Nephron (organoid): Measurements from ENCODE around the gene CDT1.
A peak's percentile ranks its signal among the peaks of the same experiment; 100 is the strongest.

ENCODE experiments used
- H3K27ac Mint-ChIP-seq, 3 experiments: 2 replicates each; pipeline ENCODE4 v1.8.0; 2020; ENCODE audit warnings: mixed read lengths in 3 of 3, mild to moderate bottlenecking in 2 of 3, moderate library complexity in 1 of 3
- H3K27me3 Mint-ChIP-seq: 2 replicates; pipeline ENCODE4 v1.8.0; 2021; ENCODE audit warnings: low read depth, mild to moderate bottlenecking, moderate library complexity, mixed read lengths
- H3K36me3 Mint-ChIP-seq: 2 replicates; pipeline ENCODE4 v1.8.0; 2020; ENCODE audit warnings: low read depth, mixed read lengths
- H3K4me1 Mint-ChIP-seq: 2 replicates; pipeline ENCODE4 v1.8.0; 2020; ENCODE audit warnings: mixed read lengths
- H3K4me3 Mint-ChIP-seq, 3 experiments: 2 replicates each; pipeline ENCODE4 v1.8.0; 2020; ENCODE audit warnings: mild to moderate bottlenecking in 3 of 3, mixed read lengths in 3 of 3, moderate library complexity in 2 of 3
- H3K9me3 Mint-ChIP-seq: 2 replicates; pipeline ENCODE4 v1.8.0; 2020; ENCODE audit warnings: mixed read lengths
- CTCF ChIP-seq, 3 experiments: fragments of 200-600 bp; sonication (generic); IDR thresholded peaks; one replicate each; pipeline ENCODE4 v1.5.0; 2021; ENCODE audit warnings: antibody characterized with exemption in 3 of 3; ENCODE audit not compliant: unreplicated experiment in 3 of 3

CDT1 gene

GRCh38 chr16:88850531-88851199, 47.1 kb downstream of the CDT1 start:
- no peaks in the 10 kb centered on the region for H3K9me3 Mint-ChIP-seq
- no peaks in the 10 kb centered on the region for H3K27me3 Mint-ChIP-seq
- no peak overlapping the region for H3K27ac Mint-ChIP-seq
- no peak for TF ChIP-seq CTCF (IDR thresholded peaks at IDR 0.05; ENCODE audit: unreplicated experiment in 3 of 3)
- no peak overlapping the region for H3K4me3 Mint-ChIP-seq
- peaks cover 6% of the 10 kb centered on the region for H3K4me1 Mint-ChIP-seq
- peaks cover 7% of the 10 kb centered on the region for H3K36me3 Mint-ChIP-seq

- Mint-ChIP-seq H3K4me1 (peaks cover 6% of the 10 kb centered on the region), H3K36me3 (peaks cover 7% of the 10 kb centered on the region), H3K9me3 (no peaks in the 10 kb centered on the region), H3K27me3 (no peaks in the 10 kb centered on the region), H3K27ac (no peak overlapping the region), H3K4me3 (no peak overlapping the region)
- no peak for TF ChIP-seq CTCF (IDR thresholded peaks at IDR 0.05; ENCODE audit: unreplicated experiment in 3 of 3)
These were observed 48.0 kb downstream of the CDT1 start for GRCh38 chr16:88851616-88852015.

GRCh38 chr16:88853325-88853941, 49.8 kb downstream of the CDT1 start:
- H3K36me3 Mint-ChIP-seq: peaks cover 7% of the 10 kb centered on the region

GRCh38 chr16:88854306-88855111, 50.9 kb downstream of the CDT1 start:
- Mint-ChIP-seq H3K27me3 (no peaks in the 10 kb centered on the region), H3K9me3 (no peaks in the 10 kb centered on the region), H3K4me3 (peak overlapping the region; percentile 85 to 90 (median 89)), H3K36me3 (peaks cover 7% of the 10 kb centered on the region), H3K27ac (no peak overlapping the region), H3K4me1 (peaks cover 14% of the 10 kb centered on the region)
- no peak for TF ChIP-seq CTCF (IDR thresholded peaks at IDR 0.05; ENCODE audit: unreplicated experiment in 3 of 3)

More at GRCh38 chr16:88853325-88853941, 49.8 kb downstream of the CDT1 start:
- Mint-ChIP-seq H3K9me3 (no peaks in the 10 kb centered on the region), H3K27me3 (no peaks in the 10 kb centered on the region), H3K4me1 (peaks cover 14% of the 10 kb centered on the region), H3K27ac (no peak overlapping the region), H3K4me3 (no peak overlapping the region)
- TF ChIP-seq CTCF (IDR thresholded peaks at IDR 0.05; ENCODE audit: unreplicated experiment in 3 of 3): no peak

GRCh38 chr16:88855176-88855575, 51.6 kb downstream of the CDT1 start:
- H3K9me3 Mint-ChIP-seq: no peaks in the 10 kb centered on the region
- H3K4me1 Mint-ChIP-seq: peaks cover 14% of the 10 kb centered on the region
- H3K27ac Mint-ChIP-seq: peak overlapping the region in 1 of 3 experiments; percentile 56
- peaks cover 7% of the 10 kb centered on the region for H3K36me3 Mint-ChIP-seq
- H3K27me3 Mint-ChIP-seq: no peaks in the 10 kb centered on the region
- TF ChIP-seq CTCF (IDR thresholded peaks at IDR 0.05; ENCODE audit: unreplicated experiment in 3 of 3): no peak
- peak overlapping the region; percentile 85 to 90 (median 89) for H3K4me3 Mint-ChIP-seq
